RKO (cell line): ENCODE measurements around the gene FAM89B.
"Not testable (repeated sequence)": the region's sequence is repeated elsewhere in the genome, so short reads cannot be mapped to it uniquely, and the experiment has no call there.

ENCODE experiments used
- DNase-seq: peaks from one replicate; pipeline ENCODE4 v3.0.0-alpha.2; 2016; ENCODE audit warnings: low spot score

FAM89B gene

DNA sequence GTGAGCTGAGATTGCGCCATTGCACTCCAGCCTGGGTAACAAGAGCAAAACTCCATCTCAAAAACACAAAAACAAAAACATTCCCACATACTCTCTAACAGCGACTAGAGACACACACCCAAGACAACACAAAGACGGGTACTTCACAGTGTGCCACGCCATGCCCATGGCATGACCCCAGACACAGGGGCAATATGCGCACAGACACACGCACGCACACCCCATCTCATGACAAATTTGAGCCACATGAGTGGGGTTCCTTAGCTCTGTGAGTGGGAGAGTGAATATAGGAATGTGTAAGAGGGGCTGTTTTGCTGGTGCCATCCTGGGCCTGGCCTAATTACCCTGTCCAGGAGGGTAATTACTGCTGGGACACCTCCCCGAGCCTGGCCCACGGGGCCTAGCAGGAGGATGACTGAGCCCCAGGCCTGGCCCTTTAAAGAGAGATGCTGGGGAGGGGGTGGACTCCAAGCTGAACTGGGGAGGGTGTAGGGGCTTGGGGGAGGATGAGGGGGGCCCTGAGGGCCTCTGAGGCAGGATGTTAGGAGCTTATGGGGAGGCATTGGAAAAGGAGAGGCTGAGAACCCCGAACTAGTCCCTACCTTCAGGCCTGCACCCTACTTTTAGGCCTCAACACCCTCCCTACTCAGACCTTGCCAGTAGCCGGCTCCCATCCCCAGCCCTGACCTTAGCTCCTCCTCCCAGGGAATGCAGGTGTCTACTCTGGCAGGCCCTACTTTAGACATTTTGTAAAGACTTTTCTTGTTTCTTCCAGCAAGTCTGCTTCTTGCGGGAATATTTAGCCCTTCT is 15.7 kb upstream of the FAM89B start:
- no peak for DNase-seq

DNA sequence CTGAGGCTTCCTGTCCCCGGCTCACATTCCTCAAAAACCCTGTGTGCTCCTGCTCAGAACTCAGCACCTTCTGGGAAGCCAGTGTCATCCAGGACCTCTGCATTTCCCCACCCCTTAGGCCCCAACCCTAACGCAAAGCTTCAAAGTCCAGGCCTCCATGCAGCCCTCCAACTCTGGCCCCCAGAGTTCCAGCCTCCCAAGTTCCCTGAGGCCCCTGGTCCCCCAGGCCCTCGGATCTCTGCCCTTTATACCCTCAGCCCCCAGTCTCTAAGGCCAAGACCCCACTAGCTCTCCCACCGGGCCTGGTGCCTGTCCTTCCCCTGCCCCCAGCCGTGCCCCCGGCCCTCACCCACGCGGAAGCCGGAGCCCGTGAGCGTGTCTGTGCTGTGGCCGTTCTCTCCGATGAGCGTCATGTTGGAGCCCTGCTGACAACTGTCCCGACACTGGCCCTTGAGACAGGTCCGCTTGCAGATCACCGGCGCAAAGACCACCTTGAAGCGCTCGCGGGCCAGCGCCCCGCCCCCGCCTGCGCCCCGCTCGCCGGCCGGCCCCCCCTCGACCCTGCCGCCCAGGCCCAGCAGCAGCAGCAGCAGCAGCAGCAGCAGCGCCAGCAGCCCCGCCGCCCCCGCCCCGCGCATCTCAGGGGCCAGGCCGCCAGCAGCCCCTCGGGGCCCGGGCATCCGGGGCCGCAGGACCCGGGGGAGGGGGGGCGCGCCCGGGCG is 14.9 kb upstream of the FAM89B start:
- no peak for DNase-seq

DNA sequence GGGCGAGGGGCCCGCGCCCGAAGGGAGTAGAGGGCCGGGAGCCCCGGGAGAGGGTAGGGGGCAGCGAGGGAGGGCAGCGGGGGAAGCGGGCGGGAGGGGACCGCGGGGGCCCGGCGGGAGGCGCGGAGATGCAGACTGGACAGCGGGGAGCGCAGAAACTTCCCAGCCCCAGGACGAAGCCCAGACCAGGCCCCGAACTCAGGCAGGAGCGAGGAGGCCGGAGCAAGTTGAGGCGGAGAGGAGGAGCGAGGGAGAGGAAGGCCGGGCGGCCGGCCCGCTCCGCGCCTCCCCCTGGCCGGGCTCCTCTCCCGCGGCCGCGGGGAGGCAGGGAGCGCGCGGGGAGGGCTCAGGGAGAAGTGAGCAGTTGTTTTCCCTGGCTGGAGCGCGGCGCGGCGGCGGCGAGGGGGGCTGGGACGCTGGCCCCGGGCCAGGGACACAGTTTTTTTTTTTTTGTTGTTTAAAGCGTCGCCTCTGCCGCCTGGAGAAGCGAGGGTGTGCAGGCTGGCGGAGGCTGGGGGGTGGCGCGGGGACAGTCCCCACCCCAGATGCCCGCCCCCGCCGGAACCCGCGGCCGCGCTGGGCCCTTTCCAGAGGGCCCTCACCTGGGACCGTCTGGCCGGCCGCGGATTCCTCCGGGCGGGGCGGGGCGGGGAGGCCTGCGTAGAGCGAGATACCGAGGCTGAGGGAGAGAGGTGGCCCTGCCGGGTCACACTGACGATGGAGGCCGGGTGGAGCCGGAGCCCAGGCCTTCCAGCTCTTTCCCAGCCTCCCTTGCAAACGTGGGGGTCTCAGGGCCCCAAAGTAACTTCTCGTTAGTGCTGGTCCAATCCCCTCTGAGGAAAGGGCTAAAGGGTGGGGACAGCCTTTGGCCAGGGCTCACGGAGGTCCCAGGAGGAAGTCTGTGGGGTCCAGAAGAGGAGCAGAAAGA is 14.1 kb upstream of the FAM89B start, which contains the start of gene LTBP3:
Gene LTBP3 (minus strand): TSS at position 358 of the 928 bp plus-strand sequence. CDS start 400 bp downstream, outside the sequence.
- no peak for DNase-seq

DNA sequence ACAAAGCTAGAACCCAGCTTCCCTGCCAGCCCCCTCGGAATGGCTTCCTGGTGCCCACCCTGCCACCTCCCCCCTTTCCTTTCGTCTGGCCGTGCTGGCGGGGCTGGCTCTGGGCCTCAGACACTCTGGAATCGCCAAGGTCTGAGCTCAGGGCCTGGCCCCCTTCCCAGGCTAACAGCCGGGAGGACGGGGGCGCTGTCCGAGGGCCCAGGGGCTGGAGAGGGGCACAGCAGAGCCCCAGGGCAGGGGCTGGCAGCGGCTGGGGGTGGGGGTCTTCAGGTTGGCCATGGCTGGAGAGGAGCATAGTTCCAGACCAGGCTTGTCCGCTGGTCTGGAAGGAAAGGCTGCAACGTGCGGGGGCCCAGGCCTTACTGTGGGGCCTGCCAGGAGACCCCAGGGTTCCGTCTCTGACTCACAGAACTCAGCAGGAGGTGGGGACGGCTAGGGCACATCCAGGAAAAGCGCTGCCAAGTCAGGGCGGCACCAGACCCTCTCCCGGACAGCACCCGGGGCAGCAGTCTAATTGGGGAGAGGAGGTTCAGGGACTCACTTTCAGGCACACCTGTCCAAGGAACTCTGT is 13.3 kb upstream of the FAM89B start:
- DNase-seq = no peak

DNA sequence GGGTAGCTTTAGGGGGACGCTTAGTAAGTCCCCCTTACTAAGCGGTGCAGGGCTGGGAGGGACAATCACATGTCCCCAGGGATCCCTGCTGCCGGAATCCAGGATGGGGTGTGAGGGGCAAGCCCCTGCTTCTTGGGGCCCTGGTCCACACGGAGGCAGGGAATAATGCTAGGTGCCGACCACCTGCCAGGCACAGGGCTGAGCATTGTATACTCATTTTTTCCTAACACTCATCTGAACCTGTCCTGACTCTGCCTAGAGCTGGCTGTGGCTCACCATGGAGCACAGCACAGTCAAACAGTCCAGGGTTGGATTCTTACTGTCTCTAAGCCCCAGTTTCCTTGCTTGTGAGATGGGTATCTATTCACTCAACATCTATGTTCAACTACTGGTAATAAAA is 12.8 kb upstream of the FAM89B start:
- no peak for DNase-seq

DNA sequence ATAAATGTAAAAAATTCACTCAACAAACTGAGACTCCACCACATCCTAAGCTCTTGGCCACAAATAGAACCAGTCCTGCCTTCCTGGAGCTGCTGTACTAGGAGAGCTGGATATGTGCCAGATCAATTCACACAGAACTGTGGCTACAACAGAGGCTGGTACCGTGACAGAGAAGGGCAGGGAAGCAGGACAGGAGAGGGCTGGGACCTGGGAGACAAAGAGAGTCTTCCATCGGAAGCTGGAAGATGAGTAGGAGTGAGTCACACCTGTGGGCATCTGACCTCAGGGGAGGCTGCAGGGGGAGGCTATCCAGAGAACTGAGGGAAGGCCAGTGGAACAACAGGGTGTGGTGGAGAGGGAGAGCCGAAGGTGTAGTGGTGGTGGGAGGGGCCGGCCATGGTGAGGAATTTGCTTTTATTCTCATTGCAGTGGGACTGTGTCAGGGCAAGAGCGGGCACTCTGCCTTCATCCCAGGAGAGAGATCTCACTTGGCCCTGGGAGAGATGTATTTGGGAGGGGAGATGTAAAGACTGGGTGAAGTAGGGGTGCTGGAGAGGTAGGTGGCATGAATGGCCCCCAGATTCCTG is 12.3 kb upstream of the FAM89B start:
- DNase-seq = peak; percentile 71

DNA sequence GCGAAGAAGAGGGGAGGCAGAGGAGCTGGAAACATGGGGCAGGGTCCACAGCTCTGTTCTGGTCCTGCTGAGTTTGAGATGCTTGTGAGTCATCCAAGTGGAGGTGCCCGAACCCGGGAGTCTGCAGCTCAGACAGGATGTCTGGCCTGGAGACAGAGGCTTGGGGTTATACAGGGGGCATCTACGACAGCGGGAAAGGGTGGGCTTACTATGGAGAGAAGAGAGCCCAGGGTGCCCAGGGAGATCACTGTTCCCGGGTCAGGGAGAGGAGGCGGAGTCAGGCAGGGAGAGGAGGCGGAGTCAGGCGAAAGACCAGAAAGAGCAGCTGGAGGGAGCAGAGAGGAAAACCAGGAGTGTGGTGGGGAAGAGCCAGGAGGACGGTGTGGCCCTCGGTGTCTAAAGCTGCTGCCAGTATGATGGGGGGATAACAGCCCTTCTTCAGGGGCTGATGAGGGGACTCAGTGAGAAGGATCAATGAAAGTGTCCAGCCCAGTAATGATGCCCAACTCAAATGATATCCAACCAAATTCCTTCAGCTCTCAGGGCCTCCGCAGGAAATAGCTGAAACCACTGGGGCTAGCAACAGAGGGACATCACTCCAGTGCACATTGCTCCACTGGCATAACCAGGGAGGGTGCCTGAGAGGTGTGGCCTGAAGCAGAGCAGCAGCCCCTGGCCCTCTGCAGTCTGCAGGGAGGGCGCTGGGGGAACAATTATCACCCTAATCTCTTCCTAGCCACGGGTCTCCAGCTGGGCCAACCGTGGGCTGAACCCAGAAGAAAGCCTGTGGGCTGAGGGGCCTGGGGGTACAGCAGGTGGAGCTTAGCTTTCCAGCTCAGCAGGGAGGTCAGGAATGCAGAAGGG is 11.6 kb upstream of the FAM89B start:
- DNase-seq = no peak

DNA sequence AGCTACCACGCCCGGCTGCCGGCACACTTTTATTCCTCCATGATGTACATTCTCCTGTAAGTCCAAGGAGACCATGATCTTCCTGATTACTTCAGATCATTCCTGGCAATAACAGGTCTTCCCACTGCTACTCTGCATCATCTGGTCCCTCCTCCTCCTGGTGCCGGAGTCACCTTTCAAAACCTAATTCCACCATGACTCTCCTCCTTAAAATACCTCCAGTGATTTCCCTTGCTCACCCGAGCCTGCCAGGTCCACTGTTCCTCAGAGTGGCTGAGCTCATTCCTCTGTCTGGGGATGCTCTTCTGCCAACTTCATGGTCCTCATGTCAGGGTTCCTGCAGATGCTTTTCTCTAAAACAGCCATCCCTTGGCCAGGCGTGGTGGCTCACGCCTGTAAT is 10.3 kb upstream of the FAM89B start:
- DNase-seq = no peak

DNA sequence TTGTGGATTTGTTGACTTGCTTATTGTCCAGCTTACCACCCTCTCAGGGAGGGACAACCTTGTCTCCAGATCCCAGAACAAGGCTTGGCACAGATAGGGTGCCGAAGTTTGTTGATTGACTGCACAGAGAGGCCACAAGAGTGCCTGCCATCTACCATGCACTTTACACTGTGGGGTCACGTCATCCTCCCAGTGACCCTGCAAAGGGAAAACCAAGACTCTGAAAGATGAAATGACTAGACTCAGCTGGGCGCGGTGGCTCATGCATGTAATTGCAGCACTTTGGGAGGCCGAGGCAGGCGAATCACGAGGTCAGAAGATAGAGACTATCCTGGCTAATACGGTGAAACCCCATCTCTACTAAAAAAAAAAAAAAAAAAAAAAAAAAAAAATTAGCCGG is 9.6 kb upstream of the FAM89B start:
- DNase-seq = no peak

DNA sequence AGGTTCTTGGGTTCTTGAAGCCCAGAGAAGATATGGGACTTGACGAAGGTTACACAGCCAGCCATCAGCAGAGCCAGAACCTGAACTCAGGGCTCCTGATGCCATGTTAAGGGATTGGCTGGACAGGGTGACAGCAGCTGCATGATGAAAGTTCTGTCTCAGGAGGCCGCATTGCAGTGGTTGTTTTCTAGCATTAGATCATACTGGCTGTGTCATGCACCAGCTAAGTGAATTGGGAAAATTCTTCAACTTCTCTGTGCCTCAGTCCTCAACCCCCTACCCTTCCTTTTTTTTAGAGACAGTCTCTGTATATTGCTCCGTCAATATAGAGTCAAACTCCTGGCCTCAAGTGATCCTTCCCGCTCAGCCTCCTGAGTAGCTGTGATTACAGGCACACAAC is 8.7 kb upstream of the FAM89B start:
- peak; percentile 64 for DNase-seq

DNA sequence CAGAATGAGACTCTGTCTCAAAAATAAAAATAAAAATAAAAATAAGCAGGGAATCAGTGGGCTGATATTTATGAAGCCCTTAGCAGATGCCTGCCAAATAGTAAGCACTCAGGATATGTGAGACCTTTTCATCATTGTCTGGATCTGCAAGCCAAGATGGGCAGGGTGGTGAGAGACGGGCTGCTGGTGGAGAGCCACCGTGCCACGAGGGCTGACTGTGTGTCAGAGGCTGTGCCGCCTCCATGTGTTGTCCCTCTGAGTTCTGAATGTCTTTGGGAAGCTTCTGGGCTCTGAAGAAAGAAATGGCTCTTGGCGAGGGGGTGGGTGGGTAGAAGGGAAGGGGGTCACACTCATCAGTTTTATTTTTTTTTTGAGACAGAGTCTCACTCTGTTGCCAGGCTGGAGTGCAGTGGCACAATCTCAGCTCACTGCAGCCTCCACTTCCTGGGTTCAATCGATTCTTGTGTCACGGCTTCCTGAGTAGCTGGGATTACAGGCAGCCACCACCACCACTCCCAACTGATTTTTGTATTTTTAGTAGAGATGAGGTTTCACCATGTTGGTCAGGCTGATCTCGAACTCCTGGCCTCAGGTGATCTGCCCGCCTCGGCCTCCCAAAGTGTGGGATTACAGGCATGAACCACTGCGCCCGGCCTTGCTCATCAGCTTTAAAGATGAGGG is 7.3 kb upstream of the FAM89B start:
- DNase-seq = not testable (repeated sequence)

DNA sequence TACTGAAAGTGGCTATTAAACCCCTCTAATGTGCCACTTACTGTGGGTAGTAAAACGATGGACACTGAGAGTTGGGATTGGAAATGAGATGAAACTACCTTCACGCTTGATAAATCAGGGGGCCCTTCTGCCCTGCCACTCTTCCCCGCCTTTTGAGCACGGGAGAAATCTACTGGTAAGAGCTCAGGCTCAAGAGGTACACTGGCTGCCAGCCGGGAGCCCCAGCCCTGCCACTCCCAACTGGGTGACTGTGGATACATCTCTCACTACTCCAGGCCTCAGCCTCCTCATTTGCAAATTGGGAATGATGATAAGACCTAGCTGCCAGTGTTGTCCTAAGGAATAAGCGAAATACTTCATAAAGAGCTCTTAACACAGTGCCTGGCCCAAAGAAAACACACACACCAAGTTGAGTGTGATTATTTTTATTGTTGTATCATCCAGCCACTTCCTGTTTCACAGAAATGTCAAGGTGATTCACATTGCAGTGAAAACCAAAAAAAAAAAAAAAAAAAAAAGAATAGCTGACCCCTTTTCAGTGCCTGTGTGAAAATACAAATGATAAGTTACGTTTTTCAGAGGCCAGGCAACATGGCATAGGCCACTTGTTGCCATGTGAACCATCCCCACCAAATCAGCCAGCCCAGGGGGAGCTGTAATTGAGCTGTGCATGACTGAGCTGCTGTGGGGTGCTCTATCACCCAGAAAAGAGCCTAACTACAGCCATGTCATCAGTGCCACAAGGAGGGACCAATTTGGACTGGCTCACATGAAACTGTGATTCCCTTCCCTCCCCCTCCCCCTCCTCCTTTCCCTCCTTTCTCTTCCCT is 6.5 kb upstream of the FAM89B start:
- DNase-seq = no peak

DNA sequence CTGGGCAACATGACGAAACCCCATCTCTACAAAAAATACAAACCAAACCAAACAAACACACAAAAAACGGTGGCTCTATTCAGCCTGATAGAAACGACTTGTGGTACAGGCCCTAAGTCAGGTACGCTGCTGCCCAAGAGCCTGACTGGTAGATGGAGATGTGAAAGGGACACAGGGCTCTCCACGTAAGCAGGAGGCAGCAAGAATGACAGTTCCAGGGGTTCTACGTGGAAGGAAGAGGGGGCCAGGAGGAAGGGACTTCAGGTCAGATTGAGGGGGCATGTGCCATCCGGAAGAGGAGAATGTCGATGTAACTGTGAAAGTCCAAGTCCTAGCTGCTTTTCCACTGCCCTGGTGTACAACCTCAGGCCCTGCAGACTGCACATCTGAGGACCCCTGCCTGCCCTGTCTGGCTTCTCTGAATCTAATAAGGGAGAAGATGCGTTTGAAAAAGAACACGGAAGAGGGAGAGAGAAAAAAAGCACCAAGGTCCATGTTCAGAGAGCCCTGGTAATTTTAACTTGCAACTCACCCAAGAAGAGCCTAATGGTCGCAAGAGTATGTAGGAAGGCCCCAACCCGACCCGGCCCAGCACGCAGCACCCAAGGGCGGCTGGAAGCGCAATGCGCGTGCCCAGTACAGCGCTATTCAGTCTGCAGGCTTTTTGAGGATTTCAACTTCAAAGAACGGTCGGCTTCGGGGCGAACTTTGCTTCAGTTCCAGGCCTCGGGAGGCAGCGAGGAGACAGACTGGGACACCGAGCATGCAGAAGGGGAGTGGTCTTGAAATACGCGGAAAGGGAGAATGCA is 3.0 kb upstream of the FAM89B start:
- DNase-seq = no peak

DNA sequence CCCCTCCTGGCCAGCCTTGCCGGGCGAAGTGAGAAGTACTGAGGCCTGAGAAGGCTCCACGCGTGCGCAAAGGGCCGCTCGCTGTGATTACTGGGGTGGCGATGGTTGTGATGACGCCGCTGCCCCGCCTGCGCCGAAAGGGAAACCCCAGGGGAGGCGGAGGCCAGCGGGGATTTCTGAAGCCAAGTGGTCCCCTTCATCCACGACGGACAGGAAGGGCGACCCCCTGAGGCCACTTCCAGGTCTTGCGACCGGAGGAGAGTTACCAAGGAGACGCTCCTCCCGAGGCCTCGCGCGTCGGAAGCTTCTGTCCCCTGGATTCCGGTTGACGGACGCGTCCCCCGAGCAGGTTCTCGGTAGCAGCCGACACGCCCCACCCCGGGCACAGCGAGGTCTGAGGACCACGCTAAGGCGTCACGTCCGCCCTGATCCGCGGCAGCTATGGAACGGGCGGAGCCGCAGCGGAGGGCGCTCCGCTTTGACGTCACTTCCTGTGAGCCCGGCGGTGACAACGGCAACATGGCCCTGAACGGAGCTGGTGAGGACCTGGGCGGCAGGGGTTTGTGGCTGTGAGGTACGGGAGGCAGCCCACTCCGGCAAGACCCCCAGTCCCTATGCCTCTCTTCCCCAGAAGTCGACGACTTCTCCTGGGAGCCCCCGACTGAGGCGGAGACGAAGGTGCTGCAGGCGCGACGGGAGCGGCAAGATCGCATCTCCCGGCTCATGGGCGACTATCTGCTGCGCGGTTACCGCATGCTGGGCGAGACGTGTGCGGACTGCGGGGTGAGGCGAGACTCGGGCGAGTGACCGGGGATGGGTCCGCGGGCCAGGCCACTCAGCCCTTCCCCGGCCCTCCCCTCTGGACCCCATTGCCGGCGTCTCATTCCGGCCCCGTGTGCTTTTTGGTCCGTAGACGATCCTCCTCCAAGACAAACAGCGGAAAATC is 2.1 kb upstream of the FAM89B start, which contains the start of gene ZNRD2:
Gene ZNRD2 (plus strand): TSS at position 505 of the 946 bp plus-strand sequence. CDS start 15 bp downstream, at position 520.
- DNase-seq = peak; percentile 98

DNA sequence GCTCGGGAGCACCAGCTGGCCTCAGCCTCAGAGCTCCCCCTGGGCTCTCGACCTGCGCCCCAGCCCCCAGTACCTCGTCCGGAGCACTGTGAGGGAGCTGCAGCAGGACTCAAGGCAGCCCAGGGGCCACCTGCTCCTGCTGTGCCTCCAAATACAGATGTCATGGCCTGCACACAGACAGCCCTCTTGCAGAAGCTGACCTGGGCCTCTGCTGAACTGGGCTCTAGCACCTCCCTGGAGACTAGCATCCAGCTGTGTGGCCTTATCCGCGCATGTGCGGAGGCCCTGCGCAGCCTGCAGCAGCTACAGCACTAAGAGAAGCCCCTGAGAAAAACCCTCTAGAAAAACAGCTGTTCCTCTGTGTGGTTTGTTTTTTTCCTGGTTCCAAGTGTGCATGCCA is 918 bp upstream of the FAM89B start:
- DNase-seq = no peak

DNA sequence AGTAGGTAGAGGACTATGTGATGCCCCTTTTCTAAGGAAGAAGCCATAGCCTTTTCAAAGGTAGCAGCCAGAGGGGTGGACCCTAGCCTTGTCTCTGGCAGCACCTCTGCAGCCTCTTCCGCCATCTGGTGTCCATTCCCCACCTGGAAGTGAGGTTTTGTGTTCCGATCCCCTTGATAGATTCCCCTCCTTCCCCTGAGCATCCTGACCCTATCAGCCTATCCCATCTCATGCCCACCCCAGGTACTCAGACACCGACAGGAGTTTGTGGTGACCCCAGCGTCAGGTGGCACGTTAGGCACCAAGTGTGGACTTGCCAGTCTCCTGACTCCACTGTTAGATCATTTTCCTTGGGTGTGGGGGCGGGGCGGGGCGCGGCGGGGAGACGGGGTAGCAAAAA is 398 bp upstream of the FAM89B start:
- DNase-seq = peak; percentile 59
